Pancreas (tissue), 10 donors: ENCODE results near the gene LZTR1. TPM values are rescaled to one million over a fixed set of nuclear protein-coding genes. Genes with fewer than 3 reads are reported as not detected.
A peak's percentile ranks its signal among the peaks of the same experiment; 100 is the strongest.

Experiments
- ATAC-seq, 4 donors: fragments of 200-7000 bp; cut with Tn5 transposase; one replicate each; pipeline versions ENCODE4 v1.8.0 to v1.9.1; 2020; ENCODE audit warnings: mild to moderate bottlenecking in 4 of 4, moderate library complexity in 4 of 4
- DNase-seq, 6 donors: peaks; one replicate each; pipeline ENCODE4 v3.0.0-alpha.2; 2020
- FAIRE-seq: peaks from 2 replicates; lab custom pipeline; 2012; peaks lifted over from hg19 to GRCh38; lab: Jason Lieb, UNC
- H3K27ac ChIP-seq, 4 donors: fragments of 200-600 bp; sonication (generic); 1 replicate in 3 of 4; 2 replicates in 1 of 4; pipeline versions ENCODE4 v1.5.0 to v1.8.0; 2020
- H3K27me3 ChIP-seq, 4 donors: fragments of 200-600 bp; one replicate each; pipeline ENCODE4 v1.8.0; 2021
- H3K36me3 ChIP-seq, 3 donors: fragments of 200-600 bp; sonication (generic) in 1 of 3; one replicate each; pipeline versions ENCODE4 v1.5.0 to v1.8.0; 2020 to 2021
- H3K4me1 ChIP-seq, 3 donors: fragments of 200-600 bp; one replicate each; pipeline ENCODE4 v1.8.0; 2021
- H3K4me3 ChIP-seq, 4 donors: fragments of 200-600 bp; sonication (generic) in 2 of 4; one replicate each; pipeline versions ENCODE4 v1.5.0 to v1.8.0; 2020 to 2021
- H3K9me3 ChIP-seq, 4 donors: fragments of 200-600 bp; one replicate each; pipeline ENCODE4 v1.8.0; 2021
- WGBS, 2 donors: extraction: QIAGEN DNeasy Blood & Tissue Kit; methylation state at CpG; one replicate each; pipeline ENCODE4 v1.1.7; 2013; 5-methylcytosine and 5-hydroxymethylcytosine counted together
- intact Hi-C, 3 donors: fragments of 100-400 bp; cut with DNase I; formaldehyde crosslinking; loops; one replicate each; pipeline versions ENCODE4 v1.11.1 to v1.14.2; 2022
- polyA plus RNA-seq, 2 donors: library from polyadenylated mRNA; stranded (reverse); fragments of 200-250 nt; gene quantifications; one replicate each; pipeline ENCODE4 v1.2.3, GENCODE V29; 2013
- total RNA-seq, 6 donors: library from RNA; stranded (reverse); fragmentation: NEBNext Ultra II Directional in 4 of 6; extraction: Animal tissue kit (Norgen Biotek cat#: 25700) in 4 of 6; gene quantifications; one replicate each; pipeline versions ENCODE4 v1.2.1 to v1.2.4, GENCODE V29; 2021 to 2023
- TF ChIP-seq, protein P1 (sequence below), 4 donors: fragments of 200-600 bp; sonication (generic) in 3 of 4; IDR thresholded peaks; one replicate each; pipeline versions ENCODE4 v1.5.0 to v1.8.0; 2021; ENCODE audit warnings: antibody characterized with exemption in 4 of 4
- donor health status: healthy with polysubstance abuse.
- donor health status: DM: no; HTN: no; CAD: no; lungs with moderate emphysema.
- donor health status: DM: no; HTN: no; CAD: no.
- donor health status: control.
- donor health status: control.
- donor health status: Bipolar disorder and iron deficiency.
- donor health status: DM: yes; HTN: yes; CAD: no.
- donor health status: DM: no; HTN: no; CAD: no.
- donor health status: DM: no; HTN: no; CAD: no.
- donor health status: DM: yes; HTN: yes; CAD: no.

LZTR1 gene
- total and polyA plus RNA-seq, 8 donors = 15.0 to 56.2 (median 22.5) TPM

GRCh38 chr22:20959578-20960461, 22.3 kb upstream of the LZTR1 start:
- no peak for ATAC-seq
- H3K27me3 ChIP-seq = no peaks in the 10 kb centered on the region
- intact Hi-C loops = no loop called here
- H3K4me1 ChIP-seq = peaks cover 4 to 14% (median 4%) of the 10 kb centered on the region in 3 donors
- DNase-seq = peak in 1 of 6 donors; percentile 20
- 90 to 91% methylated on average over 20 of the region's 20 CpGs for WGBS, 2 donors
- H3K9me3 ChIP-seq = no peaks in the 10 kb centered on the region
- no peaks in the 10 kb centered on the region for H3K36me3 ChIP-seq
- no peak for FAIRE-seq
- H3K27ac ChIP-seq = no peak overlapping the region
- TF ChIP-seq, protein P1, sequence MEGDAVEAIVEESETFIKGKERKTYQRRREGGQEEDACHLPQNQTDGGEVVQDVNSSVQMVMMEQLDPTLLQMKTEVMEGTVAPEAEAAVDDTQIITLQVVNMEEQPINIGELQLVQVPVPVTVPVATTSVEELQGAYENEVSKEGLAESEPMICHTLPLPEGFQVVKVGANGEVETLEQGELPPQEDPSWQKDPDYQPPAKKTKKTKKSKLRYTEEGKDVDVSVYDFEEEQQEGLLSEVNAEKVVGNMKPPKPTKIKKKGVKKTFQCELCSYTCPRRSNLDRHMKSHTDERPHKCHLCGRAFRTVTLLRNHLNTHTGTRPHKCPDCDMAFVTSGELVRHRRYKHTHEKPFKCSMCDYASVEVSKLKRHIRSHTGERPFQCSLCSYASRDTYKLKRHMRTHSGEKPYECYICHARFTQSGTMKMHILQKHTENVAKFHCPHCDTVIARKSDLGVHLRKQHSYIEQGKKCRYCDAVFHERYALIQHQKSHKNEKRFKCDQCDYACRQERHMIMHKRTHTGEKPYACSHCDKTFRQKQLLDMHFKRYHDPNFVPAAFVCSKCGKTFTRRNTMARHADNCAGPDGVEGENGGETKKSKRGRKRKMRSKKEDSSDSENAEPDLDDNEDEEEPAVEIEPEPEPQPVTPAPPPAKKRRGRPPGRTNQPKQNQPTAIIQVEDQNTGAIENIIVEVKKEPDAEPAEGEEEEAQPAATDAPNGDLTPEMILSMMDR (IDR thresholded peaks at IDR 0.05) = no peak
- H3K4me3 ChIP-seq = no peak overlapping the region

DNA sequence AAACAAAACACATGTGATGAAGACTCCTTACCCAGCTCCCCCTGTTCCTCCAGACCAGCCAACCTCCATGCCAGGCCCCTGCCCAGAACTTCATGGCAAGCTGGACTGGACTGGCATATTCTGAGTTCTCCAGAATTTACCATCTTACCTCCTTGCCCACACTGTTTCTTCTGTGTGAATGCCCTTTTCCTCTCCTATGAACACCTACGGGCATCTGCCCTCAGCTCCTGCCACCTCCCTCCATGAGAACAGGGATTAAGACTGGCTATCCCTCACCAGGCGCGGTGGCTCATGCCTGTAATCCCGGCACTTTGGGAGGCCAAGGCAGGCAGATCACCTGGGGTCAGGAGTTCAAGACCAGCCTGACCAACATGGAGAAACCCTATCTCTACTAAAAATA, 21.5 kb upstream of the LZTR1 start:
- Histone ChIP-seq H3K27ac (no peak overlapping the region), H3K27me3 (no peaks in the 10 kb centered on the region), H3K4me3 (no peak overlapping the region), H3K9me3 (no peaks in the 10 kb centered on the region), H3K36me3 (no peaks in the 10 kb centered on the region), H3K4me1 (peaks cover 4 to 14% (median 4%) of the 10 kb centered on the region in 3 donors)
- no peak for DNase-seq
- intact Hi-C loops = no loop called here
- 78 to 93% methylated on average over 4 of the region's 4 CpGs for WGBS, 2 donors
- FAIRE-seq = no peak
- TF ChIP-seq, protein P1 (IDR thresholded peaks at IDR 0.05) = no peak
- no peak for ATAC-seq

DNA sequence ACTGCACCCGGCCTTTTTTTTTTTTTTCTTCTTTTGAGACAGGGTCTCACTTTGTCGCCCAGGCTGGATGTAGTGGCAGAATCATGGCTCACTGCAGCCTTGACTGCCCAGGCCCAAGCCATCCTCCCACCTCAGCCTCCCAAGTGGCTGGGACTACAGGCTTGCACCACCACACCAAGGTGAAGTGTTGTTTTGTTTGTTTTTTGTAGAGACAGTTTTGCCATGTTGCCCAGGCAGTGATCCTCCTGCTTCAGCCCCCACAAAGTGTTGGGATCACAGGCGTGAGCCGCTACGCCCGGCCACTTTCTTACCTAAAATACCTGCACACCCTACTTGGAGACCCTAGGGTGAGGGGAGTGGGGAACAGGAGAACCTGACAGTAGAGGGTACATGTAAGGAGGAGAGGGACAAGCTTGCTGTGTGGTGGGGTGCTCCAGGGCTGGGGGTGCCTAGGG, 19.6 kb upstream of the LZTR1 start:
- no peak overlapping the region for H3K27ac ChIP-seq
- no peaks in the 10 kb centered on the region for H3K9me3 ChIP-seq
- no peaks in the 10 kb centered on the region for H3K36me3 ChIP-seq
- no peak for FAIRE-seq
- DNase-seq = no peak
- no peaks in the 10 kb centered on the region for H3K27me3 ChIP-seq
- TF ChIP-seq, protein P1 (IDR thresholded peaks at IDR 0.05) = no peak
- intact Hi-C loops = no loop called here
- ATAC-seq = no peak
- H3K4me1 ChIP-seq = peaks cover 0 to 5% (median 4%) of the 10 kb centered on the region in 3 donors
- 85 to 93% methylated on average over 5 to 6 of the region's 6 CpGs for WGBS, 2 donors
- no peak overlapping the region for H3K4me3 ChIP-seq

DNA sequence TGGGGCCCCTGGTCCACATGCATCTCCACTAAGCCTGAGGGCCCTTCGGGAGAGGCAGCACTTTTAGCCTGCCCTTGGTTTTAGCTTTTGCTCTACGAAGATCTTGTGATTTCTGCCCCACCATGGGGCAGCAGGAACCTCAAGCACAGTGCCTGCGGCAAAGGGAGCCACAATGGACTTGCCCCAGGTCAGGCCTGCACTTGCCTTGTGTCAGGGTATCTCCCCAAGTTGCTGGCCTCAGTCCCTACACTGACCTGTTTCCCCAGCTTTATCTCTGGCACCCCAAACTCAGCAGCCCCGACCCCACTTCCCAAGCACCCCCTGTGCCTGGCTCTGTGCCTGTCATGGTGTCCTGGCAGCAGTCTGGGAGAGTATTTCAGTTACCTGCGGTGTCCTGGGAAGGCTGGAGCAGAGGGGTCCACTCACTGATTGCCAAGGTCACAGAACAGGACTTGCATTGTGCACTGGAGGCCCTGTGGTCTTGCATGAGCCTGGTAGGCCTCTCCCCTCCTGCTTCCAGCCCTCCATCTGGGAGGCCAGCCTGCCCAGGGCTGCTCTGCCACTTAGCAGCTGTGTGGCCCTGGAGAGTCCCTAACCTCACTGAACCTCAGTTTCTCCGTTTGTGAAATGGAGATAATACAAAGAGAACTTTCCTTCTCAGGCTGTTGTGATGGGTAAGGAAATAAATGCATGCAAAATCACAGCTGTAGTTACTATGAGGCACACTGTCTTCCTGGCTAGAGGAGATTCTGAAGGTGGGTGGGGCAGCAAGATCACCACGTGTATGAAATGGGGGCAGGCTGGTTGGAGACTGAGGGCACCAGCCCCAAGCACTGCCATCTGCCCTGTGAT, 18.7 kb upstream of the LZTR1 start:
- no peaks in the 10 kb centered on the region for H3K9me3 ChIP-seq
- DNase-seq = no peak
- TF ChIP-seq, protein P1 (IDR thresholded peaks at IDR 0.05) = no peak
- H3K27ac ChIP-seq = no peak overlapping the region
- WGBS, 2 donors = 58 to 67% methylated on average over 7 of the region's 7 CpGs
- FAIRE-seq = no peak
- H3K36me3 ChIP-seq = no peaks in the 10 kb centered on the region
- ATAC-seq = no peak
- no peaks in the 10 kb centered on the region for H3K27me3 ChIP-seq
- H3K4me1 ChIP-seq = peaks cover 0 to 4% (median 0%) of the 10 kb centered on the region in 3 donors
- no peak overlapping the region for H3K4me3 ChIP-seq
- intact Hi-C loops = no loop called here
